GM18870 (cell line): ENCODE measurements around the gene MGAT5.
"Not testable (repeated sequence)": the region's sequence is repeated elsewhere in the genome, so short reads cannot be mapped to it uniquely, and the experiment has no call there.

Experiments
- ATAC-seq: cut with Tn5 transposase; IDR thresholded peaks from one replicate; pipeline ENCODE4 v1.9.1; 2021; ENCODE audit warnings: moderate library complexity; ENCODE audit not compliant: unreplicated experiment

Gene MGAT5

GRCh38 chr2:134275058-134275862 is 21.4 kb downstream of the MGAT5 start:
- peak; percentile 91 for ATAC-seq

- no peak for ATAC-seq
Measured at GRCh38 chr2:134276381-134277172, 22.7 kb downstream of the MGAT5 start.

- ATAC-seq: no peak
Measured at GRCh38 chr2:134277223-134277622, 23.4 kb downstream of the MGAT5 start.

GRCh38 chr2:134278553-134278952 is 24.7 kb downstream of the MGAT5 start:
- ATAC-seq: no peak

- no peak for ATAC-seq
Measured at GRCh38 chr2:134279417-134279816, 25.5 kb downstream of the MGAT5 start.

GRCh38 chr2:134280231-134280630 is 26.4 kb downstream of the MGAT5 start:
- no peak for ATAC-seq

GRCh38 chr2:134280726-134281125 is 26.9 kb downstream of the MGAT5 start:
- ATAC-seq: no peak

- no peak for ATAC-seq
Measured at GRCh38 chr2:134281815-134282419, 28.0 kb downstream of the MGAT5 start.

GRCh38 chr2:134282629-134283400 is 28.9 kb downstream of the MGAT5 start:
- peak; percentile 93 for ATAC-seq

GRCh38 chr2:134283661-134284060 is 29.8 kb downstream of the MGAT5 start:
- ATAC-seq: no peak

GRCh38 chr2:134284119-134284670 is 30.3 kb downstream of the MGAT5 start:
- no peak for ATAC-seq

- peak; percentile 45 for ATAC-seq
Measured at GRCh38 chr2:134287323-134287722, 33.5 kb downstream of the MGAT5 start.

- no peak for ATAC-seq
Measured at GRCh38 chr2:134288814-134289213, 34.9 kb downstream of the MGAT5 start.

GRCh38 chr2:134289225-134289624 is 35.4 kb downstream of the MGAT5 start:
- ATAC-seq: no peak

GRCh38 chr2:134290358-134290757 is 36.5 kb downstream of the MGAT5 start:
- peak; percentile 57 for ATAC-seq

GRCh38 chr2:134292514-134292913 is 38.6 kb downstream of the MGAT5 start:
- ATAC-seq: no peak

GRCh38 chr2:134293719-134294537 is 40.1 kb downstream of the MGAT5 start:
- ATAC-seq: no peak

- not testable (repeated sequence) for ATAC-seq
Measured at GRCh38 chr2:134294598-134294997, 40.7 kb downstream of the MGAT5 start.

- ATAC-seq: no peak
Measured at GRCh38 chr2:134295441-134295840, 41.6 kb downstream of the MGAT5 start.

GRCh38 chr2:134296301-134296700 is 42.4 kb downstream of the MGAT5 start:
- no peak for ATAC-seq
